Stimulated activated naive CD4-positive, alpha-beta T cell (primary cell): Measurements from ENCODE around the gene ZNF750.

Experiments used
- DNase-seq, 6 experiments: peaks; one replicate each; lab custom pipeline; 2025; lab: John Stamatoyannopoulos, UW

ZNF750 gene

DNA sequence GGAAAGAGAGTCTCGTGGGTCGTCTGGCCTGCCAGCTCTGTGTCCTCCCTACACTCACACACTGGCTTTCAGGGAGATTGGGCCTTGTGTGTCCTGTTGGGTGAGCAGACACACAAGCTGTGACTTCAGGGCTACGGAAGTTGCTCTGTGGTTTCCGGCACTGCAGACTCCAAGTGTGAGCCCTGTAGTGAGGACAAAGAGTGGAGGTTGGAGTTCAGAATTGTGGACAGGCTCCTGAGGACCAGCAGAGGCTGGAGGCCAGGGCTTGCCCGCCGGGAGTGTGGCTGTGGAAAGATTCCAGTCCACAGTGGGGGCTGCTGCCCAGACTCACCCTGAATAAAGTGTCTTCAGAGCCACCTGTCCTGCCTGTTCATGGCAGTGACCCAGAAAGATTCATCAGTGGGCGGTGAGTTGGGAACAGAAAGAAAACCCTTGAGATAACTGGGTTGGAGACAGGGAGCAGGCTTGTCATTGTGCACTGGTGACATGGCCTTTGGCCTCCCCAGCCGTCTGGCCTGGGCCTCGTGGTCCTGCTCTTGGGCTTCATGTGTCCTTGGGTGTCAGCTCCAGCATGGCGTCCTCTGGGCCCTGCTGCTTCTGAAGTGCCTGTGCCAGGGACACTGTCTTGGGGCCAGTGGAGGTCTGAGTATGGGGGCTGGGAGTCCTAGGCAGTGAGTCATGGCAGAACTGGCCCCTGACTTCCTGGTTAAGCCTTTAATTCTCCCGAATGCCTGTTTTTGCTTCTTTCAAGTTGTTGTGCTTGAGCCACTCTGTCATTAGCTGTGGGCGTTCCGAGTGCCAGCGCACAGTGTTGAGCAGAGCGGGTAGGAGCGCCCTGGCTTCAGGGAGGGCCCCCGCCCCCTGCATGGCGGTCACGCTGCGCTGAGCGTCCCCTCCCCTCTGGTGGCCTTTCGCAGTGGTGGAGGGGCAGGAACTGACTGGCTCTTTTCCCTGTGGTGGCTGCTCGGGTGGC is 19.9 kb upstream of the ZNF750 start:
- DNase-seq: peak in 5 of 6 experiments; percentile 15 to 49 (median 34)

DNA sequence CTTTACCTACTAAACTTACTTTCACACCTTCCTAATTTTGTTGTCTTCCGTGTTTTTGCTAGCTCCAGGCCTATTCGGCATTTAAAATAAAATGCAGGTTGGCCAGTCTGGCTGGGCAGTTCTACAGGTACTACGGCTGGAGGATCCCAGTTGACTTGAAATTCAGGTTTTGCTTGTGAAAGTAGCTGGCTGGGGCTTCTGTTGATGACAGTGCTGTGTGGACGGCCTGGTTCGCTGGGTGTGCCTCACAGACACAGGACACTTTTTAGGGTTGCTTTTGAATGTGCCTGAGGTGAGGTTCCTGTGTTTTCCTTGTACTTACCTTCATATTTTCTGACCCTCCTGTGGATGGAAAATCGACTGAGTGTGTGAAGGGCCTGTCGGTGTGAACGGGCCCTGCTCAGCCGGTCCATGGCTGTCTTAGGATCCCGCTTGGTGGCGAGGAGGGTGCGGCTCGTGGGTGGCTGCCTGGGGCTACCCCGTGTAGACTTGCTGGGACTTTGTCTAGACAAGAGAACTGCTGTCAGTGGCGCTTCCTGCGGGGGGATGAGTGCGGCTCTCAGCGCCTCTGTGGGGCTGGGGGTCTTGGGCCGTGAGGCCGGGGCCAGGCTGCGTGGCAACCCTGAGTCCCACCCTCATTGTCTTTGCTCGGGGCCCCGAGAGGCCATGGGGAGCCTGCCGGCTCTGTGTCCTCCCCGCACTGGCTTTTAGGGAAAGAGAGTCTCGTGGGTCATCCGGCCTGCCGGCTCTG is 18.7 kb upstream of the ZNF750 start:
- DNase-seq: peak in 4 of 6 experiments; percentile 16 to 32 (median 25)

GRCh38 chr17:82856361-82856760 is 16.5 kb upstream of the ZNF750 start:
- no peak for DNase-seq

DNA sequence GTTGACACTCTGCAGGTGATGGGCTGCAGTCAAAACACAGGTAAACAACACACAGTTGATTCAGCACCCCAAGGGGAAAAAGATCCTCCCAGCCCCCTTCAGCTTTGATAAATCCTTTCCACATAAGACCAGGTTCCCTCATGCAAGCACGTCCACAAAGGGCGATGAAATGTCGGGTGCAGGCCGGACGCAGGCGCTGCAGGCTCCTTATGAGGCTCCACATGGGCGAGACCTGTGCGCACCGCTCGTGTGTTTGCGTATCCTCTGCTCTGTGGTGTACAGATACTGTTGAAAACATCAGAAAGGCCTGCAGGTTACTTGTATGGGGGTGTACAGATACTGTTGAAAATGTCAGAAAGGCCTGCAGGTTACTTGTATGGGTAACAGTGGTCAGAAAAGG is 14.4 kb upstream of the ZNF750 start:
- no peak for DNase-seq

- no peak for DNase-seq
Observed at GRCh38 chr17:82851381-82851780, 11.6 kb upstream of the ZNF750 start.

GRCh38 chr17:82849076-82849945 is 9.5 kb upstream of the ZNF750 start:
- no peak for DNase-seq

GRCh38 chr17:82848022-82848592 is 8.3 kb upstream of the ZNF750 start:
- no peak for DNase-seq

GRCh38 chr17:82846061-82846691 is 6.4 kb upstream of the ZNF750 start:
- DNase-seq: no peak

- no peak for DNase-seq
Observed at GRCh38 chr17:82845163-82845807, 5.5 kb upstream of the ZNF750 start.

- no peak for DNase-seq
Observed at GRCh38 chr17:82844796-82845162, 5.0 kb upstream of the ZNF750 start.

DNA sequence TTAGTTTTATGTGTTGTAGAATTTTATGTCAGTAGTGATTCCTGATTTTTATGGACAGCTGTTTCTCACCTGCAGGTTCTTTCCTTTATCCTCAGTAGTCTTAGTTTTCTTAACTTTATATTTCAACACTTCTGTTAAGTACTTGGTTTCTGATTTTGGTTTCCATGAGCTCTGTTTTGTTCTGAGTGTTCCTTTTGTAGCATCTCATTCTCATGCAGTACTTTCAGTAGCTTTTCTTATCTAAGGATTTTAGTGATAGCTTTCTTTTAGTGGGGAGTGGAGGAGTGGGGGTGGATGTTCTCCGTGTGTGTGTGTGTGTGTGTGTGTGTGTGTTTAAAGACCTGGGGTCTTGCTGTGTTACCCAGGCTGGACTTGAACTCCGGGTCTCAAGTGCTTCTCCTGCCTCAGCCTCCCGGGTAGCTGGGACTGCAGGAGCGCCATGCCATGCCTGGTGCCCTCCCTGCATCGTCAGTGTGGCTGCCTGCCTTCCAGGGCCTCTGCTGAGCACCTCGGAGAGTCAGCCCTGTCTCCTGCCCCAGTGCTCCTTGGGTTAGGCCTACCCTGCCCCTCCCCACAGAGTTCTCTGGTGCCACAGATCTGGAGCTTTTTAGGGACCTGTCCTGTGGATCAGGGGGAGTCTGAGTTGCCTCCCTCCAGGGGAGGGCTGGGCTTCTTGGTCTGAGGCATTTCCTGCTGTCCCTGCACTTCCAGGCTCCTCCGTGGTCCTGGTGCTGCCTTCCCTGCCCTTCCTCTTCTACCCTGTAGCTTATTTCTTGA is 4.3 kb upstream of the ZNF750 start:
- no peak for DNase-seq

DNA sequence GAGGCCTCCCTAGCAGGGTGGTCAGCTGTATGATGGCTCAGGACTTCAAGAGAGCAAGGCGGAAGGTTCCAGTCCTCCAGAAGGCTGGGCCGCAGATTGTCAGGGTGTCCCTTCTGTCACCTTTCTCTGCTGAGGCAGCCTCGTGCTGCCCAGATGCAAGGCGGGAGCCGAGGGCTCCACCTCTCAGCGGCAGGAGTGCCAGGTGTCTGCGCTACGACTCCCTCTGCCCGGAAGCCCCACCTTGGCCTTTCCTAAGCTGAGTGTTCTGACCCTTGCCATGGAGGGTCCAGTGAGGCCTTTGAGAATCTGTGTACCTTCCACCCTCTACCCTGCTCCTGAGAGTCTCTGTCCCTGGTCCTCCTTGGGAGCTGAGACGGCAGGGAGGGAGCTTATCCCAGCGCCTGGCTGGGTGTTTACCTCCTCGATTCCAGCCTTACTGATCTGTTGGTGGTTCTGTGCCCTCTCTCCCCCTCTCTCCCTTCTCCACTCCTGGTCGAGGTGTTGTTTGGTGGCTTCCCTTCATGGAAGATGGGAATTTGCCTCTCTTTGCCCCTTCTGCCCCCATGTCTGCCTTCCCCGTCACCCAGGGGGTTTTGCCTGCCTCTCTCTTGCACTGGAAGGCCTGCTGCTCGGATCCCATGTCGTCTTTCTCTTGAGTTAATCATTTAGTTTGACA is 2.2 kb upstream of the ZNF750 start:
- DNase-seq: no peak

- DNase-seq: no peak
Observed at GRCh38 chr17:82840431-82840831, 609 bp upstream of the ZNF750 start.

GRCh38 chr17:82838386-82839063 is 1.3 kb downstream of the ZNF750 start:
- no peak for DNase-seq

DNA sequence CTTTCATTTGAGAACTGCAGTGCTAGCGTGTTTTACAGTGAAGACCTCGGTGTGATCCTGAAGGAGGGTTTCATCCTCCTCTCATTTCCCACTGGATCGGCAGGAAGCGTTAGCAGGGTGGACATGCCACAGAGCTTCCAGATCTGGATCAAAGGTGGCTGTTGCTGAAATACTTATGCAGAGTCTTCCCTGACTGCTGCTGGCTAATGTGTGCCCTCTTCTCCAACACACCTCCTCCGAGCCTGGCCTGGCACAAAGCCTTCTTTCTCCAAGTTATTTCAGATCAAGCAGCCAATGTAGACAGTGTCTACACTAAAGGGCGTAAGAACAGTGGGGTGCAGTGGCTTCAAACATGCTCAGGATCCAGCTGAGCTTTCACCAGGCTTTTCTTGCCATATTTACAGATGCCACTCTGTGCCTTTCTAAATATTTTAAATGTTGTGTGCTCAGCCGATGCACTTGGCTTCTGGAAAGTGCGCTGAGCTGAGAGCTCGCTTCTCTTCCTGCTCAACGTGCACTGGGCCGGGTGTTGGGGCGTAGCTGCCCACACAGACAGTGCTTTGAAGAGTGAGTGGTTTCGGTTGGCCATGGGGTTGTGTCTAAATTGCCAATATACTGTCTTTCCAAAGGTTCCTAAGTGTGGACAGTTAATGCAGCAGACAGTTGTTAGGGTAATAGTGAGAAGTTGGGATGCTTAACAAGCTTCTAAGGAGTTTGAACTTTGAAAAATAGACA is 2.1 kb downstream of the ZNF750 start:
- no peak for DNase-seq

GRCh38 chr17:82836823-82837357 is 2.9 kb downstream of the ZNF750 start:
- no peak for DNase-seq

DNA sequence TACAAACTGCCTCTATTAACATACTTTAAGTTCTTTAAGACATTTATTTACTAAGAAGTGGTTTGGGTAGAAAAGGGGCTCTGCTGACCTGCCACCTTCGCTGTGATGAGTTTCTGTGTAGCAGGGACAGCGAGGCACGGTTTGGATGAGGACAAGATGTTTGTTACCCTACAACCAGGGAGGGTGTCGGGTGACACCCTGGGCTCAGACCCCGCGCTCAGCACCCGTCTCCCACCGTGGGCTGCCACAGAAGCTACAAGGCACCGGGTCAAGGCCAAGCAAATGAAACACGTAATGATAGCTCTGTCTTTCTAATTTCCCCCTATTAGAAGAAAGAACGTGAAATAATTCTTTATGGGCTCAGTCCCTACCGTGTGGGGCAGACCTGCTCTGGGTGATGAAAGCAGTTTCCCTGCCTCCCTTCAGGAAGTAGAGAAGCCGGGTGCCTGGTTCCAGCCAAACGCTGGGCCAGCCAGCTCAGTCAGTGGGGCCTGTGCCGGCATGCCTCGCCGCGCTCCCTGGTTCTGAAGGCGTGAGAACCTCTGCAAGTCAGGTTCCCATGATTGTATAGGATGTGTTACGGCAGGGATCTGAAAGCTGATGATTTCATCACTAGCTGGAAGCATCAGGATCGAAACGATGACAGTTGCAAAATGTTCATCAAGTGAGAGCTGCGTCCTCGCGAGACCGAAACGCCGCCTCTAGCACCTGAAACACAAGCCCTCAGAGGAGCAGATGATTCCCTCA is 3.9 kb downstream of the ZNF750 start:
- no peak for DNase-seq
